ENCODE measurements around the gene ABLIM2.
"Not testable (repeated sequence)": the region's sequence is repeated elsewhere in the genome, so short reads cannot be mapped to it uniquely, and the experiment has no call there.

The ABLIM2 gene

GRCh38 chr4:7924570-7924969, 234.0 kb downstream of the ABLIM2 start:
- in situ Hi-C loops (cut with HindIII; ENCODE audit: low sequenced_read_pairs) = no loop called here

- in situ Hi-C loops (cut with HindIII; ENCODE audit: low sequenced_read_pairs) = no loop called here
These were observed 234.4 kb downstream of the ABLIM2 start for GRCh38 chr4:7924163-7924562.

GRCh38 chr4:7922466-7922865, 236.1 kb downstream of the ABLIM2 start:
- in situ Hi-C loops (cut with HindIII; ENCODE audit: low sequenced_read_pairs) = no loop called here

- in situ Hi-C loops (cut with HindIII; ENCODE audit: low sequenced_read_pairs) = no loop called here
These were observed 239.6 kb downstream of the ABLIM2 start for GRCh38 chr4:7918981-7919380.

- in situ Hi-C loops (cut with HindIII; ENCODE audit: low sequenced_read_pairs) = not testable (repeated sequence)
These were observed 240.4 kb downstream of the ABLIM2 start for GRCh38 chr4:7918187-7918586.

GRCh38 chr4:7917669-7918068, 240.9 kb downstream of the ABLIM2 start:
- in situ Hi-C loops (cut with HindIII; ENCODE audit: low sequenced_read_pairs) = no loop called here

GRCh38 chr4:7915875-7916242, 242.8 kb downstream of the ABLIM2 start:
- in situ Hi-C loops (cut with HindIII; ENCODE audit: low sequenced_read_pairs) = no loop called here
